ENCODE results near the gene BTBD17.

Gene BTBD17

DNA sequence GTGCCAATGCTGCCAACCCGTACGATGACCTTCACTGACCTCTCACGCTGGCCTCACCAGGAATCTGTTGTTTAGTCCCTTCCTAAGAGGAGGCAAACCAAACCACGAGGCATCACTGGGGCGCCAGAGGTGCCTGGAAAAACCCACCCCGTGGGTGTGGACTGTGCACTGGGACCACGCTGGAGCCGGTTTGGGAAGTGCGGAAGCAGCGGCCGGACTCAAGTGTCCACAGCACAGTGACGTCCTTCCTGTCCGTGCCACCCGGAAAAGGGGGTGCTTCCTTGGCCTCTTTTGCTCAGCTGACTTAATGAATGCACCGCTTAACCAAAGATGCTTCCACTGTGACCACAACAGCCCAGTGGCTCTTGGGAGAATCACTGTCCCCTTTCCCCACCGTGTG lies 44.6 kb downstream of the BTBD17 start:
- POLR2A ChIA-PET (ENCODE audit: low non-redundant PET): no interaction called here
- CTCF ChIA-PET: interaction anchor here (0.8 kb wide), 1 partner anchor 16 kb away, joined by 5 read pairs; no protein-coding TSS in a partner anchor
- TF ChIP-seq, protein P1, sequence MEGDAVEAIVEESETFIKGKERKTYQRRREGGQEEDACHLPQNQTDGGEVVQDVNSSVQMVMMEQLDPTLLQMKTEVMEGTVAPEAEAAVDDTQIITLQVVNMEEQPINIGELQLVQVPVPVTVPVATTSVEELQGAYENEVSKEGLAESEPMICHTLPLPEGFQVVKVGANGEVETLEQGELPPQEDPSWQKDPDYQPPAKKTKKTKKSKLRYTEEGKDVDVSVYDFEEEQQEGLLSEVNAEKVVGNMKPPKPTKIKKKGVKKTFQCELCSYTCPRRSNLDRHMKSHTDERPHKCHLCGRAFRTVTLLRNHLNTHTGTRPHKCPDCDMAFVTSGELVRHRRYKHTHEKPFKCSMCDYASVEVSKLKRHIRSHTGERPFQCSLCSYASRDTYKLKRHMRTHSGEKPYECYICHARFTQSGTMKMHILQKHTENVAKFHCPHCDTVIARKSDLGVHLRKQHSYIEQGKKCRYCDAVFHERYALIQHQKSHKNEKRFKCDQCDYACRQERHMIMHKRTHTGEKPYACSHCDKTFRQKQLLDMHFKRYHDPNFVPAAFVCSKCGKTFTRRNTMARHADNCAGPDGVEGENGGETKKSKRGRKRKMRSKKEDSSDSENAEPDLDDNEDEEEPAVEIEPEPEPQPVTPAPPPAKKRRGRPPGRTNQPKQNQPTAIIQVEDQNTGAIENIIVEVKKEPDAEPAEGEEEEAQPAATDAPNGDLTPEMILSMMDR (conservative IDR thresholded peaks at IDR 0.05; ENCODE audit: low read depth): no peak
- H3K27ac ChIP-seq: no peak overlapping the region
- DNase-seq (ENCODE audit: low spot score): no peak

DNA sequence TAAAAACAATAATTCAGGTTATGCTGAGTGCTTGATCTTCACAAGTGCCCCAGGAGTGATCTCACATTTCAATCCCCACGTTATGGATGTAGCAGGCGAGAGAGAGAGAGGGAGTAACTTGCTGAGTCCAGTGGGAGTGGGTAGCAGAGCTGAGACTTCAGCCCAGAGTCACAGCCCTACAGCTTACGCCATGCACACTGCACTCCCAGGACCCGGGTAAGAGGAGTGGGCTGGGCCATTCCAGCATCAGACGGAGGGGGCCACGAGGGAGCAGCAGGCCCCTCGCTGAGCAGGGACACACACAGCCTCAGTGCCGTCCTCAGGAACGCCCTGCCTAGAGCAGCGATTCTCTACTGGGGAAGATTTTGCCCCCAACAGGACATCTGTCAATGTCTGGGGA lies 45.4 kb downstream of the BTBD17 start:
- TF ChIP-seq, protein P1 (conservative IDR thresholded peaks at IDR 0.05; ENCODE audit: low read depth): no peak
- ChIA-PET POLR2A (ENCODE audit: low non-redundant PET) (no interaction called here), CTCF (no interaction called here)
- no peak overlapping the region for H3K27ac ChIP-seq
- DNase-seq (ENCODE audit: low spot score): no peak

DNA sequence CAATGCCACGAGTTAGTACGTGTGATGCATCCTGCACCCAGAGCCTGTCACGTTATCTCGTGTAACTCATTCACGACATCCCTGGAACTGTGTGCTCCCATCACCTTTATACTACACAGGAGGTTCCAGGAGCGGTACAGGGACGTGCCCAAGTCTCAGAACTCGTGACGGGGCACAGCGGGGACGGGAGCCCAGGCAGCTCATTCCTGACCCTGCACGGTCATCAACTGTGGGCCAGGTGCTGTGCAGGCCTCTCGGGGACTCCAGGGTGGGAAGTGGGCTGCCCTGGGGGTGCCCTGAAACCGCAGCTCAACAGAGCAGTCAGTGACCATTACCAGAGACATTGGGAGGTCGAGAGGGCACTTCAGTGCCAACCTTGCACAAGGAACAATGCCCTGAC lies 46.8 kb downstream of the BTBD17 start:
- ChIA-PET CTCF (no interaction called here), POLR2A (ENCODE audit: low non-redundant PET) (no interaction called here)
- TF ChIP-seq, protein P1 (conservative IDR thresholded peaks at IDR 0.05; ENCODE audit: low read depth): no peak
- no peak for DNase-seq (ENCODE audit: low spot score)
- H3K27ac ChIP-seq: no peak overlapping the region

DNA sequence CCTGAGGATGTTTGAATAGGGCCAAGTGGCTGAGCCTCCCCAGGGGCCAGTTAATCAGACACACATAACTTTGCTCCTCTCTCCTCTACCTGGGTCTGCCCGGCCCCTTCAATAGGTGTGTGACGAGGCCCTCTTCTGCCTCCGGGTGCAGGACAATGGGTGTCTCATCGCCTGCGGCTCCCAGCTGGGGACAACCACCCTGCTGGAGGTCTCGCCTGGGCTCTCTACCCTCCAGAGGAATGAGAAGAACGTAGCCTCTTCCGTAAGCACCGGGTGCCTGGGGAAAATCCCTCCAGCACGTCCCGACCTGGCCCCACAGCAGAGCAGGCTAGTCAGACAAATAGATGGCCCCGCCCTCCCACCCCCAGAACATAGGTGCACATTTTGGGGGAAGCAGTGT lies 51.8 kb downstream of the BTBD17 start:
- ChIA-PET CTCF (no interaction called here), POLR2A (ENCODE audit: low non-redundant PET) (no interaction called here)
- no peak for DNase-seq (ENCODE audit: low spot score)
- H3K27ac ChIP-seq: no peak overlapping the region
- TF ChIP-seq, protein P1 (conservative IDR thresholded peaks at IDR 0.05; ENCODE audit: low read depth): no peak

DNA sequence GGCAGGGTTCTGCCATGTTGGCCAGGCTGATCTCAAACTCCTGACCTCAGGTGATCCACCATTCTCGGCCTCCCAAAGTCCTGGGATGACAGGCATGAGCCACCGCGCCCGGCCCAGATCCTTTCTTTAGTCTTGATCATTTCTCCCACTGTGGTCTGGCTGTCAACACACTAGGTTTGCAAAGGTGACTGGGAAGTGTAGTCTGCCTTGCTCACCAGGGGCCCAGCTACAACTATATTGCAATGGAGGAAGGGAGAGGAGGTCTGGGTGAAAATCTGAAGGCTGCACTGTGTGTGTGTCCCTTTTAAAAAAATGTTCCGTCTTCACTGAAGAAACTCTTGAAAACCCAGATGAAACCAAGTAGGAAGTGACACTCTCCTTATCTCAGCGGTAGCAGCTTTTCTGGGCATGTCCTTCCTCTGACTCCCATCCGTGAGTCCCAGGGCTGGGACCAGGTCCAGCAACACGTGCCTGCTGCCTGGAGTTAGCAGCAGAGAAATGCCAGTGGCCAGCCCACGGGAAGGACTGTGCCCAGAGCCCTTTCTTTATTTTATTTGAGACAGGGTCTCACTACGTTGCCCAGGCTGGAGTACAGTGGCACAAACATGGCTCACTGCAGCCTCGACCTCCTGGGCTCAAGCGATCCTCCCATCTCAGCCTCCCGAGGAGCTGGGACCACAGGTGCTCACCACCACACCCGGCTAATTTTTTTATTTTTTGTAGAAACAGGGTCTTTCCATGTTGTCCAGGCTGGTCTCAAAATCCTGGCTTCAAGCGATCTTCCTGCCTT lies 53.5 kb downstream of the BTBD17 start:
- TF ChIP-seq, protein P1 (conservative IDR thresholded peaks at IDR 0.05; ENCODE audit: low read depth): no peak
- CTCF ChIA-PET: interaction anchor here (1.5 kb wide), 1 partner anchor 53 kb away, joined by 5 read pairs; no protein-coding TSS in a partner anchor
- no peak overlapping the region for H3K27ac ChIP-seq
- DNase-seq (ENCODE audit: low spot score): no peak
- POLR2A ChIA-PET (ENCODE audit: low non-redundant PET): no interaction called here

Data from RWPE1 (cell line).